CD14-positive monocyte (primary cell): ENCODE measurements around the gene METTL25B. TPM values are rescaled to one million over a fixed set of nuclear protein-coding genes. Genes with fewer than 3 reads are reported as not detected.
A peak's percentile ranks its signal among the peaks of the same experiment; 100 is the strongest.

Experiments used
- DNase-seq, 3 donors: peaks; one replicate each; pipeline ENCODE4 v3.0.0-alpha.2; 2011 to 2022
- H2AFZ ChIP-seq: 2 replicates; pipeline ENCODE4 v1.6.0; 2012; ENCODE audit warnings: mild to moderate bottlenecking, low read depth, low read length, inconsistent platforms; ENCODE audit not compliant: insufficient read depth, poor library complexity, severe bottlenecking
- H3K27ac ChIP-seq, 2 donors: 1 replicate in 1 of 2; 2 replicates in 1 of 2; pipeline ENCODE4 v1.5.1; 2012 to 2013; ENCODE audit warnings: low read length in 2 of 2, control low read depth in 1 of 2, inconsistent platforms in 1 of 2, low read depth in 1 of 2, mild to moderate bottlenecking in 1 of 2
- H3K27me3 ChIP-seq, 2 donors: one replicate each; pipeline versions ENCODE4 v1.6.0 to v1.6.1; 2011 to 2013; ENCODE audit warnings: low read length in 2 of 2; ENCODE audit not compliant: control insufficient read depth in 2 of 2, insufficient read depth in 2 of 2
- H3K36me3 ChIP-seq, 2 donors: replicated peaks in 1 of 2; 1 replicate in 1 of 2; 2 replicates in 1 of 2; pipeline versions ENCODE4 v1.5.1 to v1.6.1; 2012 to 2013; ENCODE audit warnings: low read length in 2 of 2, control low read depth in 1 of 2, inconsistent platforms in 1 of 2, mild to moderate bottlenecking in 1 of 2; ENCODE audit not compliant: insufficient read depth in 2 of 2, control insufficient read depth in 1 of 2
- H3K4me1 ChIP-seq, 2 donors: 1 replicate in 1 of 2; 2 replicates in 1 of 2; pipeline versions ENCODE4 v1.5.1 to v1.6.1; 2012 to 2013; ENCODE audit warnings: low read length in 2 of 2, control low read depth in 1 of 2, inconsistent platforms in 1 of 2, mild to moderate bottlenecking in 1 of 2, moderate library complexity in 1 of 2; ENCODE audit not compliant: insufficient read depth in 2 of 2, control insufficient read depth in 1 of 2
- H3K4me2 ChIP-seq: replicated peaks from 2 replicates; pipeline ENCODE3; 2012; ENCODE audit warnings: low read length, moderate library complexity, mild to moderate bottlenecking; ENCODE audit not compliant: poor library complexity, severe bottlenecking; ENCODE audit errors: extremely low read depth
- H3K4me3 ChIP-seq, 3 experiments: fragments of 200-600 bp in 1 of 3; sonication (generic) in 1 of 3; replicated peaks in 1 of 3; 1 replicate in 2 of 3; 2 replicates in 1 of 3; pipeline ENCODE4 v1.5.1; 2011 to 2013; ENCODE audit warnings: low read length in 3 of 3, mild to moderate bottlenecking in 3 of 3, control low read depth in 2 of 3, low read depth in 2 of 3, inconsistent platforms in 1 of 3, moderate library complexity in 1 of 3
- H3K79me2 ChIP-seq: 2 replicates; pipeline ENCODE4 v1.6.0; 2012; ENCODE audit warnings: mild to moderate bottlenecking, control low read depth, inconsistent platforms, low read length, moderate library complexity; ENCODE audit not compliant: insufficient read depth
- H3K9ac ChIP-seq: 2 replicates; pipeline ENCODE4 v1.6.0; 2017; ENCODE audit warnings: low read length, mild to moderate bottlenecking; ENCODE audit not compliant: insufficient read depth, poor library complexity, severe bottlenecking
- H3K9me3 ChIP-seq, 2 donors: replicated peaks in 1 of 2; 1 replicate in 1 of 2; 2 replicates in 1 of 2; pipeline versions ENCODE4 v1.5.1 to v1.6.1; 2012 to 2013; ENCODE audit warnings: low read length in 2 of 2, control low read depth in 1 of 2; ENCODE audit not compliant: control insufficient read depth in 1 of 2, insufficient read depth in 1 of 2
- H4K20me1 ChIP-seq: 2 replicates; pipeline ENCODE4 v1.6.0; 2012; ENCODE audit warnings: mild to moderate bottlenecking, low read length, control low read depth, moderate library complexity; ENCODE audit not compliant: insufficient read depth
- H3K27ac Mint-ChIP-seq, 7 donors: one replicate each; pipeline ENCODE4 v1.8.0; 2020; ENCODE audit warnings: mild to moderate bottlenecking in 7 of 7, mixed read lengths in 7 of 7, moderate library complexity in 6 of 7, inconsistent platforms in 2 of 7
- H3K27me3 Mint-ChIP-seq, 3 donors: one replicate each; pipeline ENCODE4 v1.8.0; 2021 to 2022; ENCODE audit warnings: low read depth in 3 of 3, mild to moderate bottlenecking in 3 of 3, mixed read lengths in 3 of 3, moderate library complexity in 3 of 3, inconsistent platforms in 1 of 3
- H3K36me3 Mint-ChIP-seq, 2 donors: one replicate each; pipeline ENCODE4 v1.8.0; 2020; ENCODE audit warnings: mixed read lengths in 2 of 2, inconsistent platforms in 1 of 2, mild to moderate bottlenecking in 1 of 2
- H3K4me1 Mint-ChIP-seq: one replicate; pipeline ENCODE4 v1.8.0; 2020; ENCODE audit warnings: mild to moderate bottlenecking, mixed read lengths
- H3K4me3 Mint-ChIP-seq, 2 donors: one replicate each; pipeline ENCODE4 v1.8.0; 2020; ENCODE audit warnings: mild to moderate bottlenecking in 2 of 2, mixed read lengths in 2 of 2, moderate library complexity in 1 of 2
- H3K9me3 Mint-ChIP-seq, 7 donors: one replicate each; pipeline ENCODE4 v1.8.0; 2020 to 2022; ENCODE audit warnings: mixed read lengths in 7 of 7, mild to moderate bottlenecking in 6 of 7, moderate library complexity in 6 of 7, inconsistent platforms in 2 of 7
- WGBS: methylation state at CpG from one replicate; pipeline ENCODE4 v1.1.5; 2013; ENCODE audit warnings: missing lambda C conversion rate; ENCODE audit not compliant: insufficient coverage; 5-methylcytosine and 5-hydroxymethylcytosine counted together
- intact Hi-C, 2 donors: fragments of 100-400 bp; cut with micrococcal nuclease; formaldehyde crosslinking; loops; one replicate each; pipeline versions ENCODE4 v1.15.0 to v1.15.1; 2023
- polyA plus RNA-seq, 3 donors: library from polyadenylated mRNA; depleted of rRNA in 1 of 3; unstranded in 2 of 3; stranded (reverse) in 1 of 3; fragments of 300-500 nt in 2 of 3; fragments of >200 nt in 1 of 3; fragmentation: Illumina TruSeq in 2 of 3; gene quantifications; 1 replicate in 2 of 3; 2 replicates in 1 of 3; pipeline ENCODE4 v1.2.3, GENCODE V29; 2012 to 2021
- TF ChIP-seq, protein P1 (sequence below): fragments of 200-600 bp; IDR thresholded peaks from one replicate; pipeline ENCODE4 v1.8.0; 2022; ENCODE audit warnings: antibody characterized with exemption, mild to moderate bottlenecking

METTL25B gene
- polyA plus RNA-seq, 3 donors, result 4.6 to 49.3 (median 4.8) TPM

DNA sequence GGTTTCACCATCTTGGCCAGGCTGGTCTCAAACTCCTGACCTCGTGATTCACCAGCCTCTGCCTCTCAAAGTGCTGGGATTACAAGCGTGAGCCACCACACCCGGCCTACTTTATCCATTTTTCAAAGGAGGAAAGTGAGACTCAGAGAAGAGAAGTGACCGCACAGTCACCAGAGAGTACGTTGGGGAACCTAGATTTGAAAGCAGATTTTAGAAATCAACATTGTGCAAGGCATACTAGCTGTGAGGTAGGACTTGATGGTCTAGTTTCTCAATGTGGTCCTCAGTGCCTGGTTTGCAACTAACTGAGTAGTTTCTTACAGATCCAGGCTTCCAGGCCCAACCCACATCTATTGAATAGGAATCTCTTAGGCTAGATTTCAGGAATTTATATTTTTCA lies 37.4 kb downstream of the METTL25B start:
- Mint-ChIP-seq H3K9me3 (peaks cover 0 to 1% (median 0%) of the 10 kb centered on the region in 7 donors), H3K4me3 (peak overlapping the region; percentile 20 to 42), H3K27ac (no peak overlapping the region), H3K27me3 (peaks cover 0 to 2% (median 0%) of the 10 kb centered on the region in 3 donors), H3K36me3 (peaks cover 3 to 9% of the 10 kb centered on the region in 2 donors), H3K4me1 (peaks cover 21% of the 10 kb centered on the region)
- Histone ChIP-seq H3K4me1 (peaks cover 31% of the 10 kb centered on the region in 2 donors), H3K36me3 (peaks cover 2 to 9% of the 10 kb centered on the region in 2 donors), H3K4me3 (peak overlapping the region in 1 of 3 experiments; percentile 79), H3K79me2 (peaks cover 40% of the 10 kb centered on the region), H3K27ac (peak overlapping the region; percentile 93 to 97), H4K20me1 (peaks cover 5% of the 10 kb centered on the region), H3K27me3 (no peaks in the 10 kb centered on the region), H3K9me3 (no peaks in the 10 kb centered on the region), H3K9ac (no peak overlapping the region), H2AFZ (peak overlapping the region; percentile 89), H3K4me2 (peak overlapping the region; percentile 90)
- DNase-seq, result peak; percentile 50 to 63 (median 63)
- intact Hi-C loops, result loop anchor here (2.0 to 5.0 kb wide), 2 partner anchors 15 to 33 kb away; partner anchors contain the start of gene HDGF (in 2 of the 2)
- TF ChIP-seq, protein P1, sequence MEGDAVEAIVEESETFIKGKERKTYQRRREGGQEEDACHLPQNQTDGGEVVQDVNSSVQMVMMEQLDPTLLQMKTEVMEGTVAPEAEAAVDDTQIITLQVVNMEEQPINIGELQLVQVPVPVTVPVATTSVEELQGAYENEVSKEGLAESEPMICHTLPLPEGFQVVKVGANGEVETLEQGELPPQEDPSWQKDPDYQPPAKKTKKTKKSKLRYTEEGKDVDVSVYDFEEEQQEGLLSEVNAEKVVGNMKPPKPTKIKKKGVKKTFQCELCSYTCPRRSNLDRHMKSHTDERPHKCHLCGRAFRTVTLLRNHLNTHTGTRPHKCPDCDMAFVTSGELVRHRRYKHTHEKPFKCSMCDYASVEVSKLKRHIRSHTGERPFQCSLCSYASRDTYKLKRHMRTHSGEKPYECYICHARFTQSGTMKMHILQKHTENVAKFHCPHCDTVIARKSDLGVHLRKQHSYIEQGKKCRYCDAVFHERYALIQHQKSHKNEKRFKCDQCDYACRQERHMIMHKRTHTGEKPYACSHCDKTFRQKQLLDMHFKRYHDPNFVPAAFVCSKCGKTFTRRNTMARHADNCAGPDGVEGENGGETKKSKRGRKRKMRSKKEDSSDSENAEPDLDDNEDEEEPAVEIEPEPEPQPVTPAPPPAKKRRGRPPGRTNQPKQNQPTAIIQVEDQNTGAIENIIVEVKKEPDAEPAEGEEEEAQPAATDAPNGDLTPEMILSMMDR, result no peak
- WGBS, result 0% methylated on average over 2 of the region's 5 CpGs

DNA sequence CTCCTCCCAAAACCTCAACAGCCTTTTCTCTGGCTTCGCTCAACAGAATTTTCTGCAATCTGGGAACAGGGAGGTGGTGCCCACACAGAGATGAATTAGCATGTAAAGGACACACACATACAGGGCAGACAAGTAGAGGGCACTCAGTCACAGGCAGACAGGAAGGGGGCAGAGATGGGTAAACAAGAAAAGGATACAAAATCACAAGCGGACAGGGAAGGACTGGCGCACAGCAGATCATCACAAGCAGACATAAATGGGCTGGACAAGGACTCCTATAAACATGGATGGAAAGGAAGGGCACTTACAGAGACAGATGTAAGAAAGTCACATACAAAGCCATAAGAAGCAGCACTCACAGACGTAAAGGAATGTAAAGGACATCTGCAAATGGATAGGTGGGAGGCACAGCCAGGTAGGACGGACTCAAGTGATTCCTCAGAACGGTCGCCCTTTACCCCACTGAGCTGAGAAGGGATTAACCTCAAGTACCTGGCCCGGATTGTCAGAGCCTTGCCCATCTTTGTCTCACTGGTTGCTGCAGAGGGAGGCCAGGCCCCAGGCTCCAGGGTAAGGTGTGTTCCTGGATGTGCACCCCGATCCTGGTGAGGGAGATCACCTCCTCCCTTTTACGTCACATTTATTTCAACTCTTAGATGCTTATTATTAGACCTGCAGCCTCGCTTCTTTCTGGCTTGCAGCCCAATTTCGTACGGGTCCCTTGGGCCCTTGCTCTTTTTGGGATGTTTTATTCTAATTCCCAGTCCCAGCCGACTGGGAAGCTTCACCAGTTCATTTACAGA lies 38.2 kb downstream of the METTL25B start:
- peak overlapping the region; percentile 74 to 95 (median 79) for H3K4me3 ChIP-seq
- TF ChIP-seq, protein P1, result no peak
- Mint-ChIP-seq H3K27ac (no peak overlapping the region), H3K36me3 (peaks cover 11 to 17% of the 10 kb centered on the region in 2 donors), H3K27me3 (peaks cover 0 to 2% (median 0%) of the 10 kb centered on the region in 3 donors), H3K4me1 (peaks cover 29% of the 10 kb centered on the region), H3K9me3 (peaks cover 0 to 1% (median 0%) of the 10 kb centered on the region in 7 donors), H3K4me3 (no peak overlapping the region)
- peak overlapping the region; percentile 93 to 97 for H3K27ac ChIP-seq
- H3K9ac ChIP-seq, result peak overlapping the region; percentile 55
- 9% methylated on average over 10 of the region's 14 CpGs for WGBS
- peaks cover 11 to 17% of the 10 kb centered on the region in 2 donors for H3K36me3 ChIP-seq
- intact Hi-C loops, result loop anchor here (1.0 to 5.0 kb wide), 4 partner anchors 16 to 38 kb away; partner anchors contain the start of genes HDGF (in 2 of the 2), MRPL24 (in 2 of the 2), ISG20L2 (in 1 of the 2) and METTL25B (in 1 of the 2)
- H3K79me2 ChIP-seq, result peaks cover 49% of the 10 kb centered on the region
- no peaks in the 10 kb centered on the region for H3K27me3 ChIP-seq
- H4K20me1 ChIP-seq, result peaks cover 14% of the 10 kb centered on the region
- peak overlapping the region; percentile 89 for H2AFZ ChIP-seq
- peak in 1 of 3 donors; percentile 20 for DNase-seq
- H3K4me2 ChIP-seq, result peak overlapping the region; percentile 90
- peaks cover 31 to 37% of the 10 kb centered on the region in 2 donors for H3K4me1 ChIP-seq
- no peaks in the 10 kb centered on the region for H3K9me3 ChIP-seq
